Adipocyte (in vitro differentiated cells): ENCODE results near the gene GFI1.
"Not testable (repeated sequence)": the region's sequence is repeated elsewhere in the genome, so short reads cannot be mapped to it uniquely, and the experiment has no call there.

Experiments
- DNase-seq: peaks from one replicate; pipeline ENCODE4 v3.0.0-alpha.2; 2015; ENCODE audit warnings: low read depth
- H3K27me3 ChIP-seq: replicated peaks from 2 replicates; pipeline ENCODE4 v1.7.0; 2013; ENCODE audit warnings: mild to moderate bottlenecking, low read length, moderate library complexity; ENCODE audit not compliant: control insufficient read depth, insufficient read depth
- H3K36me3 ChIP-seq: 2 replicates; pipeline ENCODE4 v1.7.0; 2013; ENCODE audit warnings: low read length, mild to moderate bottlenecking, moderate library complexity; ENCODE audit not compliant: control insufficient read depth, insufficient read depth, severe bottlenecking
- H3K4me1 ChIP-seq: 2 replicates; pipeline ENCODE4 v1.7.0; 2013; ENCODE audit warnings: mild to moderate bottlenecking, low read length, moderate library complexity; ENCODE audit not compliant: control insufficient read depth, insufficient read depth
- H3K4me3 ChIP-seq: 2 replicates; pipeline ENCODE4 v1.7.0; 2013; ENCODE audit warnings: mild to moderate bottlenecking, low read length, moderate library complexity
- H3K9ac ChIP-seq: 2 replicates; pipeline ENCODE4 v1.7.0; 2013; ENCODE audit warnings: mild to moderate bottlenecking, low read length, moderate library complexity
- H3K9me3 ChIP-seq: 2 replicates; pipeline ENCODE4 v1.7.0; 2013; ENCODE audit warnings: mild to moderate bottlenecking, low read length, moderate library complexity; ENCODE audit not compliant: control insufficient read depth

The GFI1 gene

GRCh38 chr1:92447976-92448375 lies 38.7 kb downstream of the GFI1 start:
- Histone ChIP-seq H3K9me3 (no peaks in the 10 kb centered on the region), H3K4me3 (no peak overlapping the region), H3K27me3 (no peaks in the 10 kb centered on the region), H3K4me1 (no peaks in the 10 kb centered on the region), H3K36me3 (no peaks in the 10 kb centered on the region), H3K9ac (no peak overlapping the region)
- DNase-seq: no peak

GRCh38 chr1:92447033-92447681 lies 39.6 kb downstream of the GFI1 start:
- Histone ChIP-seq H3K9me3 (no peaks in the 10 kb centered on the region), H3K36me3 (no peaks in the 10 kb centered on the region), H3K9ac (no peak overlapping the region), H3K4me3 (no peak overlapping the region), H3K4me1 (no peaks in the 10 kb centered on the region), H3K27me3 (no peaks in the 10 kb centered on the region)
- no peak for DNase-seq

- no peak overlapping the region for H3K9ac ChIP-seq
- no peaks in the 10 kb centered on the region for H3K4me1 ChIP-seq
- no peaks in the 10 kb centered on the region for H3K27me3 ChIP-seq
- peak; percentile 19 for DNase-seq
- H3K4me3 ChIP-seq: no peak overlapping the region
- no peaks in the 10 kb centered on the region for H3K9me3 ChIP-seq
- H3K36me3 ChIP-seq: no peaks in the 10 kb centered on the region
Observed at GRCh38 chr1:92446546-92446945, 40.2 kb downstream of the GFI1 start.

GRCh38 chr1:92445865-92446264 lies 40.9 kb downstream of the GFI1 start:
- H3K4me3 ChIP-seq: no peak overlapping the region
- no peaks in the 10 kb centered on the region for H3K27me3 ChIP-seq
- DNase-seq: no peak
- no peaks in the 10 kb centered on the region for H3K36me3 ChIP-seq
- H3K9ac ChIP-seq: no peak overlapping the region
- no peaks in the 10 kb centered on the region for H3K4me1 ChIP-seq
- no peaks in the 10 kb centered on the region for H3K9me3 ChIP-seq

- H3K27me3 ChIP-seq: no peaks in the 10 kb centered on the region
- DNase-seq: peak; percentile 23
- no peak overlapping the region for H3K4me3 ChIP-seq
- no peak overlapping the region for H3K9ac ChIP-seq
- H3K4me1 ChIP-seq: no peaks in the 10 kb centered on the region
- no peaks in the 10 kb centered on the region for H3K36me3 ChIP-seq
- no peaks in the 10 kb centered on the region for H3K9me3 ChIP-seq
Observed at GRCh38 chr1:92444351-92444750, 42.4 kb downstream of the GFI1 start.

- Histone ChIP-seq H3K9me3 (no peaks in the 10 kb centered on the region), H3K27me3 (no peaks in the 10 kb centered on the region), H3K9ac (no peak overlapping the region), H3K4me3 (no peak overlapping the region), H3K36me3 (no peaks in the 10 kb centered on the region), H3K4me1 (no peaks in the 10 kb centered on the region)
- no peak for DNase-seq
Observed at GRCh38 chr1:92443893-92444292, 42.8 kb downstream of the GFI1 start.

GRCh38 chr1:92442351-92442750 lies 44.4 kb downstream of the GFI1 start:
- H3K9ac ChIP-seq: no peak overlapping the region
- H3K4me3 ChIP-seq: no peak overlapping the region
- DNase-seq: no peak
- no peaks in the 10 kb centered on the region for H3K27me3 ChIP-seq
- no peaks in the 10 kb centered on the region for H3K4me1 ChIP-seq
- H3K36me3 ChIP-seq: no peaks in the 10 kb centered on the region
- H3K9me3 ChIP-seq: no peaks in the 10 kb centered on the region

GRCh38 chr1:92441697-92442342 lies 44.9 kb downstream of the GFI1 start:
- Histone ChIP-seq H3K9me3 (no peaks in the 10 kb centered on the region), H3K36me3 (no peaks in the 10 kb centered on the region), H3K4me1 (no peaks in the 10 kb centered on the region), H3K27me3 (no peaks in the 10 kb centered on the region), H3K9ac (no peak overlapping the region), H3K4me3 (no peak overlapping the region)
- no peak for DNase-seq

- Histone ChIP-seq H3K9ac (no peak overlapping the region), H3K4me3 (no peak overlapping the region), H3K9me3 (no peaks in the 10 kb centered on the region), H3K4me1 (no peaks in the 10 kb centered on the region), H3K36me3 (no peaks in the 10 kb centered on the region), H3K27me3 (no peaks in the 10 kb centered on the region)
- DNase-seq: no peak
Observed at GRCh38 chr1:92441316-92441696, 45.4 kb downstream of the GFI1 start.

- H3K9ac ChIP-seq: no peak overlapping the region
- no peak overlapping the region for H3K4me3 ChIP-seq
- H3K27me3 ChIP-seq: no peaks in the 10 kb centered on the region
- H3K9me3 ChIP-seq: no peaks in the 10 kb centered on the region
- H3K4me1 ChIP-seq: no peaks in the 10 kb centered on the region
- no peaks in the 10 kb centered on the region for H3K36me3 ChIP-seq
- no peak for DNase-seq
Observed at GRCh38 chr1:92439291-92439690, 47.4 kb downstream of the GFI1 start.

GRCh38 chr1:92434572-92434971 lies 52.2 kb downstream of the GFI1 start:
- not testable (repeated sequence) for H3K27me3 ChIP-seq, H3K36me3 ChIP-seq, H3K9me3 ChIP-seq, H3K9ac ChIP-seq, H3K4me1 ChIP-seq, H3K4me3 ChIP-seq, DNase-seq

GRCh38 chr1:92430030-92430429 lies 56.7 kb downstream of the GFI1 start:
- Histone ChIP-seq H3K4me3 (no peak overlapping the region), H3K9ac (no peak overlapping the region), H3K27me3 (no peaks in the 10 kb centered on the region), H3K4me1 (no peaks in the 10 kb centered on the region), H3K9me3 (no peaks in the 10 kb centered on the region), H3K36me3 (no peaks in the 10 kb centered on the region)
- no peak for DNase-seq
